Measurements from ENCODE around the gene SCTR.

SCTR gene

GRCh38 chr2:119522671-119523070 lies 1.6 kb downstream of the SCTR start:
- DNase-seq = no peak

DNA sequence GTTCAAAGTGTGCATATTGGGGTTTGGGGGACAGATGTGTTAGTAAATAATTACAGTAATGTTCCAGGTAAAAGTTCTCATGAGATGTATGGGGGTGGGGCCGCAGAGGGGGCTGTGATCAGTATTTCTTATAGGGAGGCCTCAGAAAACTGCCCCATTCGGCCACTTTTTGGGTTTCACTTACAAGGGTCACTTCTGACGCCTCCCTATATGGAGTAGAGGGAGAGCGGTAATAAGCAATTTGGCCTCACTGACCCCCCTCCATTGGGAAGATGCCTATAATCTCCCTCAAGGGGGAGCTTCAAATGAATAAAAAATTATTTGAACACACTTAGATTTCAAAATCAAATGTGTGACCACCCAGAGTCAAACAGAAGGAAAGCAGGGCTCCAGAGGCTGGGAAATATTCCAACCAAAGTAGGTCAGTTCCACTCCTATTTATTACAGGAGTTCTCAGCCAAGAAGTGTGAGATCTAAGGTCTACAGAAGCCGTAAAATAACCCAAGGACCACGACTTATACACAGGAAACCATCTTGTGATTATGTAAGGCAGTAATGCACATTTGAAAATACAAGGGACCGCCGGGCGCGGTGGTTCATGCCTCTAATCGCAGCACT lies 2.7 kb downstream of the SCTR start:
- no peak for DNase-seq

- no peak for DNase-seq
Observed at GRCh38 chr2:119520696-119521432, 3.4 kb downstream of the SCTR start.

DNA sequence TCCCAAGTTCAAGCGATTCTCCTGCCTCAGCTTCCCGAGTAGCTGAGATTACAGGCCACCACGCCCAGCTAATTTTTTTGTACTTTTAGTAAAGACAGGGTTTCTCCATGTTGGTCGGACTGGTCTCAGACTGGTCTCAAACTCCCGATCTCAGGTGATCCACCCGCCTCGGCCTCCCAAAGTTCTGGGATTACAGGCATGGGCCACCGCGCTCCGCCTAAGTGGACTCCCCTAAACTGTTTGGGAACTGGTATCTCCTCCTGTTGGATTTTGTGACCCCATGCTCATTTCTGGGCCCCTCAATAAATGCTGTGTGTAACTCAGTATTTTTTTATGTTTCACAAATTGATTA lies 5.2 kb downstream of the SCTR start:
- no peak for DNase-seq

DNA sequence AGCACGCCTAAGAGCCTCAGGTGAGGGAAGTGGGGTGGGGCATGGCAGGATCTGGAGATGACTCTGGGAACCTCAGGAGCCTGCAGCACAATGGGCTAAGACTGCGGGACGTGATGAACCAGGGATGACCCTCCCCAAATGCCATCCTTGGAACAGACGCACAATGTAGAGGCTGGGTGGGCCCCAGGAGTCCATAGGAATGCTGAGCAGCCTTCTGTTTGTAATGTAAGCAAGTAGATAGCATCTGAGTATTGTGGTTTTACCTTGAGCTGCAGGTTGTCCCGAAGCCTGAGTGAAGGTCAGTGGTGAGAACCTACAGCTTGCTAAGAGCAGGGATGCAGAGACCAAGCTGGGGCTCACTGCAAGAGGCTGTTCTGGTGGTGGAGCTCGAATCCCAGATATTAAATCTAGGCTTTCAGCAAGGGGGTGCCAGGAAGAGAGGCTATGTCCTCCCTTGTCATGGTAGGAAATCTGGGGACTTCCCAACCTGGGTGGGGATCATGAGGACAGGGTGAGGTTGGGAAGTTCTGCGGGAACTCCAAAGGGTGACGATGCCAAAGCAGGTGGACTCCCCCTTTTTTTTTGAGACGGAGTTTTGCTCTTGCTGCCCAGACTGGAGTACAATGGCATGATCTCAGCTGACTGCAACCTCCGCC lies 5.8 kb downstream of the SCTR start:
- DNase-seq = no peak

DNA sequence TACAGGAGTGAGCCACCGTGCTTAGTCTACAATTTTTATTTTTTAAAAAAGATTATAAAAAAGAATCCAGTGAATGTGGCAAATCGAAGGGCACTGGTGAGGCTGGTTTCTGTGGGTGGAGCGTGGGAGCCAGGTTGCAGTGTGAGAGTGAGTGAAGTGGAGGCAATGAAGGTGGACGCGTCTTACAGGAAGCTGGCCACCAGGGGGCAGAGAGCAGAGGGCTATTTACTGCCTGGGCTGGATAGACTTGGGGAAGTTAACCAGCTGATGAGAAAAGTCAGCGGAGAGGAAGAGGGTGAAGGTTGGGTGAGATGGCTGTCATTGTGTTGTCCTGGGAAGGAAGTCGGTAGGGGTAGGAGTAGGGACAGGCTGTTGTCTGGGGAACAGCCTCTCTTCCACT lies 6.8 kb downstream of the SCTR start:
- peak; percentile 12 for DNase-seq

- no peak for DNase-seq
Observed at GRCh38 chr2:119516121-119516520, 8.2 kb downstream of the SCTR start.

DNA sequence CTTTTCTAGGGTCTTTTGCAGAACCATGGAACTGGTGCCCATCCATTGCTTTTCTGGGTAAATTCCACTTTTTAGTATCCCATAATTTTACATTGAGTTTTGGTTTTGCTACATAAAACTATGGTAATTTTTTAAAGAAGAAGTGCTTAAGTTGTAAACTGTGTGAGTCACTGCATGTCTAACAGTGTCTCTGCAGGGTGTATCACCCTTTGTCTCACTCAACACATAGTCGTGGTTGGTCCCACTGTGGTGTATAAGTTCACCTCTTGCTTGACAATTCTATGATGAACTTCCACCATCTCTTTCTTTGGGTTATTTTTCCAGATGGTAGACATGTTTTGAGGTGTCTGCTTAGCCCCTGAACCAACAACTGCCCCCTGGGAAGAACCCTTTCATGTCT lies 10.5 kb downstream of the SCTR start:
- no peak for DNase-seq

DNA sequence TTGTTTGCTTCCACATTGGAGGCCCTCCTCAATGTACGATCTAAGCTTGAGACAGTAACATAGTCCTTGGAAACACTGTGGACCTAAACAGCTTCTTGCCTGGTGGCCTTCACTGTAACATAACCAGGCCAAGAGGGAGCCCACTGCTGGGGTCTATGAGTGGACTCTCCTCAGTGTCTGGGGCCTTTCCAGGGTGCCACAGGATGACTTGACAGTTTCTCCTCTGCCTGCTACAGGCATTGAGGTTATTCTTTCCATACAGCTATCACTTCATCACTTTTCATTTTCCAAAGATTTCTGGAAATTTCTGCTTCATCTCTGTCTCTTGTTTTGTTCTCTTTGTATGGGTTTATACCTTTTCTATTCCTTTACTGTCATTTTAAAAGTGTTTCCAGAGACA lies 11.3 kb downstream of the SCTR start:
- DNase-seq = no peak

DNA sequence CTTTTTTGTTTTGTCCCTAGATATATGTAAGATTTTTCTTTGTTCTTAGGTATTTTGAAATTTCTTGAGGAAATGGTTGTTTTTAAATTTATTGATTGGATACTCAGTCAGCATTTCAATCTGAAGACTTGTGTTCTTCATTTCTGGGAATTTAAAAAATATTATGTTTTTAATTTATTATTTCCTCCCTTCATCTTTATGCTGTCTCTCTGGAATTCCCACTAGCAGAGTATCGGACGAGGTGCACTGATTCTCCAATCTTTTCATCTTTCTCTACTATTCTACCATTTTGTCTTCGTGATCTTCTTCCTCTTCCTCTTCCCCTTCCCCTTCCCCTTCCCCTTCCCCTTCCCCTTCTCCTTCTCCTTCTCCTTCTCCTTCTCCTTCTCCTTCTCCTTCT lies 12.3 kb downstream of the SCTR start:
- no peak for DNase-seq

GRCh38 chr2:119508756-119509155 lies 15.5 kb downstream of the SCTR start:
- DNase-seq = no peak

DNA sequence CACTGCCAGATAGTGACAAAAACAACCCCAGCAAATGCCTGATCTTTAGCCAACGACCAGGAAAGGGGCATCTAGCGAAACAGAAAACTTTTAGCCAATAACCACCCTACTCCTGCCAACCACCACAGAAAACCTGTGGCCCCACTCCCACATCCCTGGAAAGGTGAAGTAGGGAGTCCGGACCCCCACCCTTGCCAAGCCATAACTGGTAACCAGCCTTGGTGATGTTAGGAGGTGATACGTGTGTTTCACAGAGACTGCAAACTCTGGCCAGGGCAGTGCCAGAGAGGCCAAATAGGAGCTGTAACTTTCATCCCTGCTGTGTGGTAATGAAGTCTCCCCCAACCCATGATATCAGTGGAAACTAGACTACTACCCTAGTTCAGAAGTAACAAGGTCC lies 27.6 kb downstream of the SCTR start:
- no peak for DNase-seq

GRCh38 chr2:119495948-119496347 lies 28.3 kb downstream of the SCTR start:
- no peak for DNase-seq

GRCh38 chr2:119494163-119494790 lies 30.0 kb downstream of the SCTR start:
- DNase-seq = no peak

- peak; percentile 96 for DNase-seq
Observed at GRCh38 chr2:119491776-119492525, 32.3 kb downstream of the SCTR start.

GRCh38 chr2:119490653-119491195 lies 33.6 kb downstream of the SCTR start:
- DNase-seq = peak; percentile 33

- no peak for DNase-seq
Observed at GRCh38 chr2:119490106-119490505, 34.2 kb downstream of the SCTR start.

DNA sequence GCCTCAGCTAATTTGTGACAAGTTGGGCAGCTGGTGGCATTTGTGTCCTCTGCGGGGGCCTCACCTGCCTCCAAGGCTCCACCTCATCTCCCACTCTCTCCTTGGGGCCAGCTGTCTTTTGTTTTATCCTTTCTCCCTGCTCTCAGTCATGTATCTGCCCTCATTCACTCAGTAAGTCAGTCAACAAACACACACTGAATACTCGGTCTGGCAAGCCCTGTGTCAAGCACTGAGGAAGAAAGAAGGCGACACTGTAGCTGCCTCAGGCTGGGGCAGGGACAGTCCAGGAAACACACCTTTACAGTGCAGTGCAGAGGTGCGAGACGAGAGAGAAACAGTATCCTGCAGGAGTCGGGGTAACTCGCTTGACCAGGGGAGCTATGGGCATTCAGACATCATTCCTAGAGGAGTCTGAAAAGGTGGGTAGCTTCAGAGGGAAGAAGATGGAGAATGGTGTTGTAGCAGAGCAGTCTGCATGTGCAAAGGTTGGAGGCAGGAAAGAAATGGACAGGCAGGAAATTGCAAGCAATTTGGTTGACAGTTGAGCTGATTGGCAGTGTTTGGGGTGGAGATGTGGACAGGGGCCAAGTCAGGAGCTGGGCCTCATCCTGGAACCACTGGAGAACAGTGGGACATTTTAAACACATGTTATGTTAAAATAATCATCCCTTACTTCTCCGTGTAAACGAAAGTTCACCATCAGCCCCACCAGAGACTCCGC lies 34.9 kb downstream of the SCTR start:
- no peak for DNase-seq

DNA sequence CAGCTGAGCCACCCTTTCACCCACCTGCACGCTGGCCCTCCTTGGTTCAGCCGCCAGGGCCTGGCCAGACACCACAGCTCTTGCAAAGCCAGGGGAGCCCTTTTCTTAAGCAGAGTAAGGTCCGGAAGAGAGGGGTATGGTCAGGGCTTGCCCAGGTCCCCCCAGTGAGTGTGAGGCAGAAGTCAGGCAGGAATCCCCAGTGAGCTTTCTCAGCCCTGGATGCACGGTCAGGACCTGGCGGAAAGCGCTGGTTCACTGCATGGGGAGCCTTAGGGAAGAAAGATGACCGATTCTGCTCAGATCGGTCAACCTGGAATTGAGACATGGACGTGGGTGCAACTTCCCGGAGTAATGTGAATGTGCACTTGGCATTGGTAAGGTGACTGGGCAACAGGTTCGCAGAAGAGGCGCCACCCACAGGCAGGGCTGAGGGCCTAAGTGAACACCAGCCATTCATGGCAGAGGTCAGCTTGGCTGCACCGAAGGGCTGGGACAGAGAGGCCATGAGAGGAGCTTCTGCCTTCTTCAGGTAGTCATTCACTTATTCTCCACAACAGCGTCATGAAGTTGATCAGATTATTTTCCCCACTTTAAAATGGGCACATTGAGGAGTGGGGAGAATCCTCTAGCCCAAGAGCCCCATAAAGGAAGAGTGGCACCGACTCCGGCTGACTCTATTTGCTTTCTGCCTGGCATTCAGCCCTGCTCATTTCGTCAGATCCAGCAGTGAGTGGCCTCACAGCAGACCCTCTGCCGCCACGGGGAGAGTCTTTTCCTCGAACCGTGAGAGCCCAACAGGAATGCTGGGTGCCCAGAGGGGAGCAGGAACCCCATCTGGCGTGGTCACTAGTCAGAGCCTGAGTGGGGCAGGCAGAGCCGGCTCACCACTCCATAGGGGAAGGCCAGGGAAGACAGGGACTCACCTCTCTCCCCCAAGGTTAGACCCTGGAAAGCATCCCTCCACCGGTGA lies 35.8 kb downstream of the SCTR start:
- no peak for DNase-seq

- DNase-seq = no peak
Observed at GRCh38 chr2:119487434-119488244, 36.6 kb downstream of the SCTR start.

Data from NCI-H226 (cell line).